GM19397 (cell line): Measurements from ENCODE around the gene LNP1.
"Not testable (repeated sequence)": the region's sequence is repeated elsewhere in the genome, so short reads cannot be mapped to it uniquely, and the experiment has no call there.

Source experiments
- ATAC-seq: cut with Tn5 transposase; IDR thresholded peaks from one replicate; pipeline ENCODE4 v1.9.1; 2021; ENCODE audit warnings: mild to moderate bottlenecking, moderate library complexity; ENCODE audit not compliant: unreplicated experiment

Gene LNP1, protein sequence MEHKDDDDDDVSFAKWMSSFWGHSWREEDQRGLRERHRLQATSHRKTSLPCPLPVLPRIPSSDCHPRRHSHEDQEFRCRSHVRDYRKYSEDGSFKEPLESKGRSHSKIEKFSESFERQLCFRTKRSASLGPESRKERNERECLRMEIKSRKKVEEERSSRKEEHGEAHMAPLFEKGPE

DNA sequence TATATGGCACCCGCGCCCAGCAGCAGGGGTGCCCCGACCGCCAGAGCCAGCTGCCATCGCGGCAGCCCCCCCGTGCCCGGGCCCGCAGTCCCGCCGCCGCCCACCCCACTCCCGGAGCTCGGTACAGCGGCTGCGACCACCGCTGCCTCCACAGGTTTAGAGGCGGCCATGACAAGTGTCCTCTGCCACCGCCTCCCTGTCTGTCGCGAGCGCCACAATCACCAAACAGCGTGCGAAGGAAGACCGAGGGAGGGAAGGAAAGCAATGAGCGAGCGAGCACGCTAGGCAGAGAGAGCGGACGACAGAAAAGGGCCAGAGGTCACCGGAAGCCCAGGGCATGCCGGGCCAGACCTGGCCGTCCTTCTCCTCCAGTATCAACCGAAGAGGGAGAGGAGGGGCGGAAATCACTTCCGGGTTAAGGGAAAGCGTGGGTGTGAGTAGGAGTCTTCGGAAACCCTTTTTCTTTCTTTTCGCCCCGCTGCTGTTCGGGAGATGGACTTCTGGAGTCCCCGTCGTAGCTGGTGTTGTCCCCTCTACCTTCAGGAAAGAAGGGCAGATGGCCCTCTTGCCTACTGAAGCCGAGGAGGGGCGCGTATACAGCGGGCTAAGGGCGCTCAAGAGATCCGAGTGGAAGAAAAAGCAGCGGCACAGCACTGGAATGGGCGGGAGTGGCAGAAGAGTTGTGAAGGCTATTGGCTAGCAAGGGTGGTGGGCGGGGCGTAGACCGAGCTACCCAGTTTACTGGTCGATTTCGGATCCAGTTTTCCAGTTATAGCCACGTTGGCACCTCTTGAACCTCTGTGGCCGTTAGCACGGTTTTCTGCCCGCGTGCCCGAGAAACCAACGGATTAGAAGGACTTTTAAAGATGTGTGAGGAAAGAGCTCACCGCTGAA is at the start of gene LNP1, which contains the start of gene TOMM70:
Gene LNP1, plus strand, starts transcription at position 760 of the 894 bp plus-strand sequence. CDS start 28,191 bp downstream, outside the sequence.
Gene TOMM70, minus strand, starts transcription at position 310 of the 894 bp plus-strand sequence. Its CDS starts 140 bp downstream, at position 170.
- peak; percentile 92 for ATAC-seq

DNA sequence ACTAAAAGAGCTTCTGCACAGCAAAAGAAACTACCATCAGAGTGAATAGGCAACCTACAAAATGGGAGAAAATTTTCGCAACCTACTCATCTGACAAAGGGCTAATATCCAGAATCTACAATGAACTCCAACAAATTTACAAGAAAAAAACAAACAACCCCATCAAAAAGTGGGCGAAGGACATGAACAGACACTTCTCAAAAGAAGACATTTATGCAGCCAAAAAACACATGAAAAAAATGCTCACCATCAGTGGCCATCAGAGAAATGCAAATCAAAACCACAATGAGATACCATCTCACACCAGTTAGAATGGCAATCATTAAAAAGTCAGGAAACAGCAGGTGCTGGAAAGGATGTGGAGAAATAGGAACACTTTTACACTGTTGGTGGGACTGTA is 49.6 kb upstream of the LNP1 start:
- not testable (repeated sequence) for ATAC-seq

DNA sequence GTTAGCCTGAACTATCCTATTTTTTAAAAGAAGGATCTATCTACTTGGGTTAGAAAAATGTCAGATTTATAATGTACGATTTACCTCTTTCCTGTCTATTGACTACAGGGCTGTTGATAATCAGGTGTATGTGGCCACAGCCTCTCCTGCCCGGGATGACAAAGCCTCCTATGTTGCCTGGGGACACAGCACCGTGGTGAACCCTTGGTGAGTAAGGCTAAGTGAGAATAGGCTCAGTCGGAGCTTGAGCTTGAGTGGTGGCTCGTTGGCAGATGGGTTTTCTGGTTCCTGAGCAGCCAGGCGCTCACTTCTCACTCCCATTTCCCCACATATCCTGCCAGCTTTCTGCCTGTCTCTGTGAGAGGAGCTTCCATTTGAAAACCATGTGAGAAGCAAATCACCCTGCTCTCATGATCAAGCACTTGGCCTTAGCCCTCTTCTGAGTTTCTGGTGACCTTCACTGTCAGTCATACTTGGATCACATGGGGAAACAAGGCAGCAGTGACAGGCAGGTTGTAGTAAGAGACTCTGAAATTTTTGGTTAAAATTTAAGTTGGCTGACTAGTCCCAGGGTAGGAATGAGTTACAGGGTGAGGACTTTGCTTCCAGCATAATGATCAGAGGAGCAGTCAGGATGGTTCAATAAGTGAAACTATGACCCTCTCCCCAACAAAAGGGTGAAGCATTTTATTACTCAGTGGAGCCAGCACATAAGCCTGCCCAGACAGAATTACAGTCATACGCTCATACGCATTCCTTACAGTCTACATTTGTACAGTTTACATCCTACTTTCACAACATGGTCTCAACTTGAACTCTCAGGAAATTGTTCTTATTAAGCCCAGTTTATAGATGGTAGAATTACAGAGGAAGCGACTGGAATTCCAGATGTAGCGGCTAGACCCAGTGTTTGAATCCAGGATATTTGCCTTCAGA is 48.8 kb upstream of the LNP1 start:
- no peak for ATAC-seq

DNA sequence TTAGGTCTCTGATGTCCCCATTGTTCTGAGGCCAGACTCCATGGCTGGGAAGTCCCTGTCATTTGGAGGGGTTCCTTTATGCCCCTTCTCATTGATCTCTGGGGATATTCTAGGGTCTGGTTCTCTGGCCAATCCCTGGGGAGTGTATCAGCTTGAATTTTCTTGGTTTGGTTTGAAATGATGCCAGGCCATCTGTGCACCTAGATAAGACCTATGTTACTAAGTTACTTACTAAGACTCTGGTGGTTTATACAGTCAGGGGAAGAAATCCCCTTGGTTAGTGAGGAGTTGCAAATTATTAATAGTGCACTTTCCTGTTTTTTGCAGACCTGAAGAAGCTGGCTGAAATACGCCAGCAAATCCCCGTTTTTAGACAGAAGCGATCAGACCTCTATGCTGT is 46.5 kb upstream of the LNP1 start:
- no peak for ATAC-seq

DNA sequence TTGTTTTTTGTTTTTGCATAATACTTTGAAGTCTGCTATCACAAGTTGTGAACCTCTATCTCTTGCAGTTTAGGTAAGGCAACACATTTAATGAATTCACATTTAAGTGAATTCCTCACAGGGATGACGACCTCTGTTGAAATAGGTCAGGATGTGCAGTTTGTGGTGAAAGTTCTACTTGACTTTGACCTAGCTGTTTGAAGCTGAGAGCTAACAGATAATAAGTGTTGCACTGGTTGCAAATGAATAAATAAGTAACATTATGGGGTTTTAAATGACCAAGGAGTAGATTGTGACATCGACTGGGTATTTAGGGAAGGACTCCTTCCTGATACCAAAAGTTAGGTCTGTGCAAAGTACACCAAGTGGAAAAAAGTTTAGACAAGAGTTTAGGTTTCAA is 42.9 kb upstream of the LNP1 start:
- ATAC-seq: no peak

DNA sequence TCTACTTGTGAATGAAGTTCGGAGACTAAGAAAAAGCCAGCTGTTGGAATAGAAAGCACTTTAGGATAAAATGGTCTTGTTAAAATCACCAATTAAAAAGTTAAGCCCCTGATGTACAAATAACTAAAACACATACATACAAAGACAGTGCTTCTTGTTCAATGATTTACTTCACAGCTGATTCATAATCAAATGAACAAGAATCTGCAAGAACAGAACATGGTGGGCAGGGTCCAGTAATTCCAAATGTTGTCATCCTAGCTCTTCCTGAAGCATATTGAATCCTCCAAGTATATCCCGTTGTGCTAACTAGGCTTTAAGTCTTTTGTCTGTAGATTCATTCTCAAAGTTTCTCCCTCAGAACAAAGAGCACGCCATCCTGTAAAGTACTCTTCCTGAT is 42.3 kb upstream of the LNP1 start:
- no peak for ATAC-seq

DNA sequence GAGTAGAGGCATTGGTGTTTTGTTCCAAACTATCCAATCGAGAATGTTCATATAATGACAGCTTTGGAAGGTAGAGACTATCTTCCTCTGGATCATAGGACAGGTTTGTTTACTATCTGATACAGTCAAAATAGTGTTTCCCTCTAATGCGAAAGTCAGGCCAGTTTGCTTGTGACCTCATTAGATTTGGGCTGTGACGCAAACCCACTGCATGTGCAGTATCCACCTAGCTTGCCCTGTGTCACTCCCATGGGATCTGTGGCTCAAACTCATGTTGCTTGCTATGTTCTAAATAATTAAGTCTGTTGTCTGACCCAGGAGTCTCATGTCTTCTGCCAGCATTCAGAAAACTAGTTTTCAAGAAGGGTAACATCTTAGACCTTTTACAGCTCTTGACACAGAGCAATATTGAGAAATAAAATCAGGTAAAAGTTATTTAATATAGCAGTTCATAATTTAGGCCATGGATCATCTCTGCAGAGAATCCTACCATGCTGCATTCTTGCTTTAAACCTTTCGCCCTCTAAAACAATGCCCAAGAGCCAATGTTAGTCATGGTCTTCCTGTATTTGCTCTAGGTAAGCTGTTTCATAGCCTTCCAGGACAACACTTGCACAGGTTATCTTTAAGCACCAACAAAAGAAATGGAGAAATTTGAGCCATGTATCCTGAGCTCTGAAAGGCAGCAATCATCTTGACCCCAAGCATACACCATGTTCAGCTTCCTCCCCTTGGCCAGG is 40.4 kb upstream of the LNP1 start:
- ATAC-seq: no peak

DNA sequence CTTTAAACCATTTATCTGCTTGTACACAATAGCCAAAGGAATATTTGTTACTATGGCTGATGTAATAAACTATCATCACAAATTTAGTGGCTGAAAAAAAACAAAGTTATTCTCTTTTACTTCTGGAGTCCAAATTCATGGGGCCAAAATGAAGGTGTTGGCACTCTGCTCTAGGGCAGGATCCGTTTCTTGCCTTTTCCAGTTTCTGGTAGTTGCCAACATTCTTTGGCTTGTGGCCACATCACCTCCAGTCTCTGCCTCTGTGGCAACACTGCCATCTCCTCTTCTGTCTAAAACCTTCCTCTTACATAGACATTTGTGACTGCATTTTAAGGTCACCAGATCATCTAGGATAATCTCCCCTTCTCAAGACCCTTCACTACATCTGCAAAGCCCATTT is 39.4 kb upstream of the LNP1 start:
- ATAC-seq: no peak

DNA sequence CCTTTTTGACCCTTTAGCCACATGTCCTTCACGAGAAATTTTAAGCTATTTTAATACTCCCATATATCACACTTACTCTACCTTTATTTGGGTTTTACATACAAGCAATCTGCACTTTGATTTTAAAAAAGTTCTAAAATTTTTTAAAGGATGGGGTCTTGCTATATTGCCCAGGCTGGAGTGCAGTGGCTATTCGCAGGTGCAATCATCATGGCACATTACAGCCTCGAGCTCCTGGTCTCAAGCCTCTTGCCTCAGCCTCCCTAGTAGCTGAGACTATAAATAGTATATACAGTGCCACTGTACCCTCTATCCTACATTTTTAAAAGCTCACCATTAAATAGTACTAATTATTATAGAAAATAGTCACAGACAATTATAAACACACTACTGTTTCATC is 36.9 kb upstream of the LNP1 start:
- ATAC-seq: no peak

DNA sequence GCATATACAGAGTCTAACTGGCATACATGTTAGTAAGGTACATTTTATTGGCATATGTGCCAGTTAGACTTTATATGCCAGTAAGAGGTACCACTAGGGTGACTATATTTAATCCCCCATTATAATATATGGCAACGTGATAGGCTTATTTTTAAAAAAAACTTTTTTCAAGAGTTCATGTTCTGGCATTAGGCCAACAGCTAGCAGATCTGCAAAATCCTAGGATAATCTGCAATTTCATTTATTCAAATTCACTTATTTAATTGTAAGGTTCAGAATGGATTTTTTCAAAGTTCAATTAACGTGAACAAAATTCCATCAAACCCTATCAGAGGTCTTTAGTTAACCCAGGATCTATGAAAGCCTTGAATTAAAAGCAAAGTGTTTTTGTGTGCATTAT is 34.9 kb upstream of the LNP1 start:
- ATAC-seq: no peak

DNA sequence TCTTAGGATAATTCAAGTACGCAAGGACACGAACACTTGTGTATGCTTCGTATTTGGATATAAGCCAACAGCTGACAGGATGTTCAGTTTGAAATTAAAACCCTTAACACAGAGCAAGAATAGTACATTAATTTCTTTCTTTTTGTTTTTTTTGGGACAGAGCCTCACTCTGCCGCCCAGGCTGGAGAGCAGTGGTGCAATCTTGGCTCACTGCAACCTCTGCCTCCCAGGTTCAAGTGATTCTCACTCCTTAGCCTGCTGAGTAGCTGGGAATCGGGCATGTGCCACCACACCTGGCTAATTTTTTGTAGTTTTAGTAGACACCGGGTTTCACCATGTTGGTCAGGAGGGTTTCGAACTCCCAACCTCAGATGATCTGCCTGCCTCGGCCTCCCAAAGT is 32.9 kb upstream of the LNP1 start:
- ATAC-seq: no peak

DNA sequence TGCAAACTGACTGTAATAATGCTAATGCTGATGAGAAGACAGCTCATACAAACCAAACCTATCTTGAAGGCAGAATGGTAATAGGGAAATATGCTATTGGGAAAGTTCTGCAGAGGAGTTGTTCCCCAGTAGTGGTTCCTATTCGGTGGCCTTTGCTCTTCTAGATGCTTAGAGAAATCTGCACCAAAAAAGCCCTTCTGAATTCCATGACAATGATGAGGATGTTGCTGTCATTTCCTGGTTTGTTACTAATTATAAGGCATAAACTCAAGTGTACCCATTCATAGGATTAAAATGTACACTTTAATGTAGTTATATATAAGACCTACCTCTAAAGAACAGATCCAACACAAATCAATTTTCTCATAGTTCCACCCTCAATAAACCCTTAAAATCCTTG is 30.6 kb upstream of the LNP1 start:
- no peak for ATAC-seq

DNA sequence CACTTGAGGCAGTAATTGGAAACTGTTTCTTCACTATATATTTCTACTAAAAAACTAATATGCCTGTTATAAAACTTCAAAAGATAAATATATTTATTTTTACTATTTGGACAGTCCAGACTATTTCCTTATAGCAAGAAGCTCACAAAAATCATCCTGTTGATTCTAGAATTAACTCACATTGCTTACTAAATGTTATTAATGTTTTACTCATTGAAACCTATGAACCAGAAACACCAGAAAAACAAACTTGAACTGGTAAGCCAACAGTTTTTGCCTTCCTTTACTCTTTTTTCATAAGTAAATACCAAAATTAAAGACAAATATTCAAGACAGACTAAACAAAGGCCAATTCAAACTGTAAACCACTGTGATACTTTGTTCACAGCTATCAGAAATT is 26.8 kb upstream of the LNP1 start:
- no peak for ATAC-seq

DNA sequence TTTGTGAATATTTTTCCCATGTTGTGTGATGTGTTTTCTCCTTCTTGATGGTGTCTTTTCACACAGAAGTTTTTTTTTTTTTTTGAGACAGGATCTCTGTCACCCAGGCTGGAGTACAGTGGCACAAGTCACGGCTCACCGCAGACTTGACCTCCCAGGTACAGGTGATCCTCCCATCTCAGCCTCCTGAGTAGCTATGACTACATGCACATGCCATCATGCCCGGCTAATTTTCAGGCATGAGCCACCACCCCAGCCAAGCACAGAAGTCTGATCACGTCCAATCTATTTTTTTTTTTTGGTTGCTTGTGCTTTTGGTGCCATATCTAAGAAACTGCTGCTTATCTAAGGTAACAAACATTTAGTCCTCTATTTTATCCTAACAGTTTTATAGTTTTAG is 25.0 kb upstream of the LNP1 start:
- ATAC-seq: no peak

DNA sequence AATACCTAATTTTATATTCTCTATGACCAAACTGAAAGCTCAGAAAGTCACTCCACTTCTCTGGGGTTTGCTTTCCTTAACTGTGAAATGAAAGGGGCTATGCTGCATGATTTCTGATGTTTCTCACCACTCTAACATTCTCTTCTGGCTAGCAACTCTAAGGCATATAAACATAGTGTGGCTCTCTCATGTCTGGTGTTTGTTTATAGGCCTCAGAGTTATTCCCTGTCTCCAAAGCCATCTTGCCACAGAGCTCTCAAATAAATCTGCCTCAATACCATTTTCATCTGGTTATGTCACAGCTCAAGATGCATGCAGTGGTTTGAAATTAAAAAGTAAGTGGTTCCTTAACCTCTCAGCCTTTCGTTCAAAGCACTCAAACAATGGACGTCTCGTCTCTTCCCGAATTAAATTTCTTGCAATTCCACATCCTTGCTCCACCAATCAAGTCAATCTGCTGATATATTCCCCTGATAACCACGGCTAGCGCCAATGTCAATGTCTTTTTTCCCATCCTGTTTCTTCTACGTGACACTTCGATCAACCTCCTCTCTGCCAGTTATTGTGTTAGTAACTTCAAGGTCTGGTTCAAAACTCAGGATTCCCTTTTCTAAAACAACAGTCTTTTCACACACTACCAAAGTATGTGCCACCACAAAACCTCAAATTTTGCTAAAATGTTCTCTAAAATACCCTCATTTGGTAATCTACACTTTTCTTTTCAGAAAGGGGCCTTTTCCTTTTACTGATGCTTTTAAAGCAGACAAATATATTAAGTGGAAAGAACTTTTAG is 16.4 kb upstream of the LNP1 start:
- no peak for ATAC-seq

DNA sequence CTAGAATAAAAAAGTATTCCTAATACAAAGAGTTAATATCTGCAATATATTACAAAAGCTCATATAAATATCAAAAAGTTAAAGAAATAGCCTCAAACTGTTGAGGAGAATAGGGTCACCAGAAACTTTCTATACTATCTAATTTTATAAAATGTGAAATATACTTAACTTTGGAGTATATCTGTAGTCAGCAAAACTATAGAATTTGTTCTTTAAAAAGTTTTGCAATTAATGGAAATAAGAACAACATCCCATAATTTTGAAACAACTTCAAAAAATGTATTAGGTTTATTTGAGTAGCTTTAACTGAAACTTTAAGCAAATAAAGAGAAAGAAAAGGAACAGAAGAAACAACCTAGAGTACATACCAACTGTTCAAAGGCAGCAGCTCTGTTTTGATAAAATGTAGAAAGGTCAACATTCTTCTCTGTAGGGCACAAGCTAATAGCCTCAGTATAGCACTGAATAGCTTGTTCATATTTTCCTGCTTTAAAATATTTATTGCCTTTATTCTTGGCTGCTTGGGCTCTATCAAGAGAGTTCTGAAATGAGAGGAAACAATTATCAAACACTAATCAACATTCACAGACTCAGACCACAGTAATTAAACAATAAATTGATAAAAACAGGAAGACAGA is 14.8 kb upstream of the LNP1 start:
- no peak for ATAC-seq

DNA sequence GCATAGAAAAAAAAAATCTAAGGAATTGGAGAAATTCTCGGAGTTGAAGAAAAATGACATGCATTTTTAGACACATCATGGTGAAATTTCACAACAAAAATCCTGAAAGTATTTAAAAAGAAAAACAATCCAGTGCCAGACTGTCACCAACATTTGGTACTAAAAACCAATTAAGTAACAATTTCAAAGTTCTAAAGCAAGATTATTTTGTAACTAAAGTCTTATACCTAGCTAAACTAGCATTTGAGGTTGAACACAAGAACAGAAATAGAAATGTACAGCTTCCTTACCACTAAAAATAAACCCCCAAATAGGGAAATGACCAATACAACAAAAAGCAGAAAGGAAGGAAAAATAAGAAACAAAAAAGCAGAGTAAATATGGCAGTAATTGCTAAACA is 12.3 kb upstream of the LNP1 start:
- ATAC-seq: no peak

DNA sequence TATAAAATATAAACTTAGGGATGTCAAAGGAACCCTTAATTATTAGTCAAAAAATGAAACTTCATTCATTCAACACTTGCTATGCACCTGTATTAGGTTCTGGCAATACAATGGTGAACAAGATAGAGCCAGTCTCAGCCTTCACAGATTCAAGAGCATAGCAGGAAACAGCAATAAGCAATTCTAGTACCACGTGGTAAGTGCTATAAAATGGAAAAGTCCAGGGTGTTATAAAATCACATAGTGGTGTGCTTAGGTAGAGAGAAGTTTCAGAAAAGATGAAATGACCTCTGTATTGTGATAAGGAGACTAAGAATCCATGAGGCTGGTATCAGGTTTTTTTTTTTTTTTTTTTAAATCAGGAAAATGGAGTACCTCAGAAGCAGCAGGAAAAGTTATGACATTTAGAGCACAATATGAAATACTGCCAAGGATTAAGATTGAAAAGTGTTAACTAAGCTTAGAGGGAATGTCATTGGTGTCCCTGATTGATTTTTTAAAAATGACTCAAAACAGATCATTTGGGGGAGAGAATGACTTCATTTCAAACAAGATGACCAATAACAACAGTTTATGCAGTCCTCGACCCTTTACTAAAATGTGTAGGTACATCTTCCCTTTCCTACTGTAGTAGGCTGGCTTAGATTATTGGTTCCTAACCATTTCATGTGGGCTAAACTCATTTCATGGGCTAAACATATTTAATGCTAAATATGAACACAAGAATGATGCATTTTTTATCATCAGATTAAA is 5.5 kb upstream of the LNP1 start:
- no peak for ATAC-seq

DNA sequence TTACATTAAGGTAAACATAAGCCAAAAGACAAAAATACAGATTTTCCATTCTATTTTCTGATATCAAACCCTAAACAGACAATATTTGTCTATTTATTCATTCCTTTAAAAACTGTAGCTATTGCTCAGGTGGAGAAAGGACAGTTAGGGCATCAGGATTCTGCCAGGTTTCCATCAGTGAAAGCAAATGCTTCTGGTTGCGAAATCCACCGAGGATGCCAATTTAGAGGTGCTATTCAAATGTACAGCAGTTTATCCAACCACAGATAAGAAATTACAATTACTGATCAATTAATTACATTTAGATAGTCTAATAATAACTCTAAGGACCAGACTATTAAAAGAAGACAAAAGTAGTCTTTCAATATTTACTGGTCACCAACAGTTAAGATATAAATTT is 4.4 kb upstream of the LNP1 start:
- ATAC-seq: no peak
